Activated CD8-positive, alpha-beta T cell treated with anti-CD3 and anti-CD28 coated beads, Interleukin-2, amount 10 ng/mL, durations not matched to agents 7 days and 5 days (primary cell): Measurements from ENCODE around the gene CPSF4L. TPM values are rescaled to one million over a fixed set of nuclear protein-coding genes. Genes with fewer than 3 reads are reported as not detected.

ENCODE experiments used
- ATAC-seq: fragments of 150-1000 bp; cut with Tn5 transposase; one replicate; pipeline ENCODE4 v1.10.0; 2021; ENCODE audit warnings: moderate library complexity
- CTCF ChIA-PET: fragments of 350-600 bp; sonication (Branson Sonifier 250); formaldehyde crosslinking; loops from one replicate; lab custom pipeline; 2021; ENCODE audit warnings: antibody characterized with exemption; lab: Charles Lee
- POLR2A ChIA-PET: fragments of 350-600 bp; sonication (Branson Sonifier 250); formaldehyde crosslinking; loops from one replicate; lab custom pipeline; 2021; ENCODE audit warnings: antibody characterized with exemption; lab: Charles Lee
- DNase-seq: peaks from one replicate; pipeline ENCODE4 v3.0.0-alpha.2; 2020
- H3K27ac Mint-ChIP-seq: one replicate; pipeline ENCODE4 v1.8.0; 2021; ENCODE audit warnings: mild to moderate bottlenecking, mixed read lengths
- H3K27me3 Mint-ChIP-seq: one replicate; pipeline ENCODE4 v1.8.0; 2021; ENCODE audit warnings: low read depth, mixed read lengths
- H3K36me3 Mint-ChIP-seq: one replicate; pipeline ENCODE4 v1.8.0; 2021; ENCODE audit warnings: low read depth, mixed read lengths
- H3K4me1 Mint-ChIP-seq: one replicate; pipeline ENCODE4 v1.8.0; 2021; ENCODE audit warnings: low read depth, mixed read lengths
- H3K4me3 Mint-ChIP-seq: one replicate; pipeline ENCODE4 v1.8.0; 2021; ENCODE audit warnings: mild to moderate bottlenecking, mixed read lengths
- H3K9me3 Mint-ChIP-seq: one replicate; pipeline ENCODE4 v1.8.0; 2022; ENCODE audit warnings: mixed read lengths; ENCODE audit not compliant: insufficient read depth
- total RNA-seq, 2 experiments: library from RNA; stranded (reverse); gene quantifications; one replicate each; pipeline ENCODE4 v1.2.3, GENCODE V29; 2021

Gene CPSF4L
- total RNA-seq, 2 experiments from 2014 or later: not detected

DNA sequence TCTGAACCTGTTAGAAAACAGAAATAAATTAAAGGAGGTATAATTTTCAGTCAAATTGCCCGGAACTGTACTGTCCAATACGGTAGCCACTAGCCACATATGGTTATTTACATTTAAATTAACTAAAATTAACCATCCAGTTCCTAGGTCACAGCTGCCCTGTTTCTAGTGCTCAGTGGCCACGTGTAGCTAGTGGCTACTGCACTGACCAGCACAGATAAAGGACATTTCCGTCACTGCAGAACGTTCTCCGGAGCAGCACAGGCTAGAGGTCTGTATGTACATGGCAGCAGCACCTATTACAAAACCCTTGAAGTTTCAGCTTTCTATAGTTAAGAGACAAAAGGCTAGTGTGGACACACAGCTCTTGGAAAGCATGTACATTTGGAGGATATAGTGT, 33.7 kb downstream of the CPSF4L start:
- Mint-ChIP-seq H3K4me1 (peaks cover 62% of the 10 kb centered on the region), H3K4me3 (no peak overlapping the region), H3K27ac (no peak overlapping the region), H3K27me3 (no peaks in the 10 kb centered on the region), H3K9me3 (no peaks in the 10 kb centered on the region), H3K36me3 (peaks cover 25% of the 10 kb centered on the region)
- CTCF ChIA-PET: interaction anchor here (0.7 to 4.0 kb wide), 9 partner anchors 10 to 671 kb away, joined by 3 to 30 read pairs (median 5); no protein-coding TSS in a partner anchor
- DNase-seq: no peak
- POLR2A ChIA-PET: interaction anchor here (0.9 to 2.8 kb wide), 3 partner anchors 16 to 35 kb away, joined by 3 to 9 read pairs (median 5); partner anchors contain the start of gene COG1
- ATAC-seq: no peak

GRCh38 chr17:73227379-73227778, 34.3 kb downstream of the CPSF4L start:
- peak overlapping the region; percentile 51 for H3K27ac Mint-ChIP-seq
- no peaks in the 10 kb centered on the region for H3K27me3 Mint-ChIP-seq
- H3K4me1 Mint-ChIP-seq: peaks cover 62% of the 10 kb centered on the region
- ChIA-PET POLR2A (interaction anchor here (0.9 to 2.8 kb wide), 3 partner anchors 15 to 34 kb away, joined by 3 to 9 read pairs (median 5); partner anchors contain the start of gene COG1), CTCF (interaction anchor here (0.6 to 4.0 kb wide), 11 partner anchors 11 to 502 kb away, joined by 3 to 30 read pairs (median 4); no protein-coding TSS in a partner anchor)
- DNase-seq (no peak), ATAC-seq (no peak)
- H3K4me3 Mint-ChIP-seq: peak overlapping the region; percentile 51
- no peaks in the 10 kb centered on the region for H3K9me3 Mint-ChIP-seq
- peaks cover 27% of the 10 kb centered on the region for H3K36me3 Mint-ChIP-seq

DNA sequence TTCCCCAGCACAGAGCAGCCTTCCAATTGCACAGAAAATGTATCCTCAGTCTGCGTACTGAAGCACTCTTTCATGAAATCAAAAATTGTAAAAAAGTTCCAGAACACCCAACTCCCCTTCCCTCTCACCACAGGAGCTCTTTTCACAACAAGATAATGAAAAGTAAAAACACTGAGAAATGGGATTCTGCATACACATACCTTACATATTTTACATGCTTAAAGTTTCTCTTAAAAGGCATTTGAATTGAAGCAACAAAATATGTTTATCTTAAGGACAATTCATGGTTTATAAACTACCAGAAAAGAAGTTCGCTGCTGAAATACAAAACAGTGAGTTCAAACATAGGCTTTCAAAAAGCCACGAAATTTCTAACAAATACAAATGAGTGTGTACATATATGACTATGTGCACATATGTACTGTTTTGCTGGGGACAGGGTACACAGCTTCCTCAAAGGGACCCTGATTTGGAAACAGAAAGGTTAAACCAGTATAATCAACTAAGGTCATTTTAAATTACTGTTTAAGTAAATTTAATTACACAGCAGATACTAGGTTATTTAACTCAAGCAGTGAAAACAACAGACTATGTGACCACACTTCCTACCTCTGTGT, 35.0 kb downstream of the CPSF4L start:
- no peak for DNase-seq
- H3K27me3 Mint-ChIP-seq: no peaks in the 10 kb centered on the region

GRCh38 chr17:73224663-73225305, 36.9 kb downstream of the CPSF4L start:
- Mint-ChIP-seq H3K4me1 (peaks cover 48% of the 10 kb centered on the region), H3K27me3 (no peaks in the 10 kb centered on the region), H3K36me3 (peaks cover 25% of the 10 kb centered on the region), H3K4me3 (no peak overlapping the region), H3K27ac (no peak overlapping the region), H3K9me3 (no peaks in the 10 kb centered on the region)
- no peak for ATAC-seq
- CTCF ChIA-PET: interaction anchor here (4.0 kb wide), 1 partner anchor 9 kb away, joined by 30 read pairs; no protein-coding TSS in a partner anchor
- no peak for DNase-seq
- POLR2A ChIA-PET: no interaction called here

More for the DNA sequence above, 35.0 kb downstream of the CPSF4L start:
- Mint-ChIP-seq H3K4me3 (peak overlapping the region; percentile 51), H3K36me3 (peaks cover 27% of the 10 kb centered on the region), H3K4me1 (peaks cover 65% of the 10 kb centered on the region), H3K27ac (peak overlapping the region; percentile 17), H3K9me3 (no peaks in the 10 kb centered on the region)
- ATAC-seq: no peak
- POLR2A ChIA-PET: interaction anchor here (0.9 to 2.8 kb wide), 3 partner anchors 15 to 34 kb away, joined by 3 to 9 read pairs (median 5); partner anchors contain the start of gene COG1
- CTCF ChIA-PET: interaction anchor here (0.6 to 4.0 kb wide), 9 partner anchors 11 to 501 kb away, joined by 3 to 30 read pairs (median 4); no protein-coding TSS in a partner anchor

GRCh38 chr17:73224237-73224636, 37.4 kb downstream of the CPSF4L start:
- H3K4me1 Mint-ChIP-seq: peaks cover 46% of the 10 kb centered on the region

DNA sequence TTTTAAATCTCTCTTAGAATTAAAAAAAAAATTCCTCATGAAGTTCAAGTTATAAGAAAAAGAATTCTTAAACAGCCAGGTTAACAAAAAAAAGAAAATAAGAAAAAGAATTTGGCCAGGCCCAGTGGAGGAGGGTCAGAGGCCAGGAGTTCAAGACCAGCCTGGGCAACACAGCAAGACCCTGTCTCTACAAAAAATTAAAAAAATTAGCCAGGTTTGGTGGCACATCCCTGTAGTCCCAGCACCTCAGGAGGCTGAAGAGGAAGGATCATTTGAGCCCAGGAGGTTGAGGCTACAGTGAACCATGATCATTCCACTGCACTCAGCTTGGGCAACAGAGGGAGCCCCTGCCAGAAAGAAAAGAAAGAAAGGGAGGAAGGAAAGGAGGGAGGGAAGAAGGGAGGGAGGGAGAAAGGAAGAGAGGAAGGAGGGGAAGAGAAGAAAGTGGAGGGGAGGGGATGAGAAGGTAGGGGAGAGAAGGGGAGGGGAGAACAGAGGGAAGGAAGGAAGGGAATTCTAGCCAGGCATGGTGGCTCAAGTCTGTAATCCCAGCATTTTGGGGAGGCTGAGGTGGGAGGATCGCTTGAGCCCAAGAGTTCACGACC, 38.0 kb downstream of the CPSF4L start:
- ChIA-PET CTCF (interaction anchor here (0.9 to 1.5 kb wide), 2 partner anchors 12 to 20 kb away, joined by 3 to 5 read pairs; no protein-coding TSS in a partner anchor), POLR2A (interaction anchor here (1.2 kb wide), 1 partner anchor 9 kb away, joined by 3 read pairs; a partner anchor contains a TSS)
- ATAC-seq (no peak), DNase-seq (no peak)
- Mint-ChIP-seq H3K4me3 (no peak overlapping the region), H3K4me1 (peaks cover 41% of the 10 kb centered on the region), H3K36me3 (peaks cover 21% of the 10 kb centered on the region), H3K27ac (no peak overlapping the region), H3K27me3 (no peaks in the 10 kb centered on the region), H3K9me3 (no peaks in the 10 kb centered on the region)

More at GRCh38 chr17:73224237-73224636, 37.4 kb downstream of the CPSF4L start:
- DNase-seq (no peak), ATAC-seq (no peak)
- CTCF ChIA-PET: interaction anchor here (1.5 kb wide), 1 partner anchor 12 kb away, joined by 5 read pairs; no protein-coding TSS in a partner anchor
- no peaks in the 10 kb centered on the region for H3K27me3 Mint-ChIP-seq
- no peak overlapping the region for H3K4me3 Mint-ChIP-seq
- H3K9me3 Mint-ChIP-seq: no peaks in the 10 kb centered on the region
- POLR2A ChIA-PET: no interaction called here
- H3K27ac Mint-ChIP-seq: no peak overlapping the region
- H3K36me3 Mint-ChIP-seq: peaks cover 23% of the 10 kb centered on the region

- Mint-ChIP-seq H3K4me1 (peaks cover 27% of the 10 kb centered on the region), H3K36me3 (peaks cover 32% of the 10 kb centered on the region), H3K4me3 (no peak overlapping the region), H3K27me3 (no peaks in the 10 kb centered on the region), H3K27ac (no peak overlapping the region), H3K9me3 (no peaks in the 10 kb centered on the region)
- ChIA-PET CTCF (interaction anchor here (1.1 to 4.7 kb wide), 6 partner anchors 12 to 488 kb away, joined by 5 to 30 read pairs (median 8); a partner anchor contains a TSS), POLR2A (no interaction called here)
- no peak for ATAC-seq
- no peak for DNase-seq
Observed at GRCh38 chr17:73215447-73215846, 46.2 kb downstream of the CPSF4L start.

DNA sequence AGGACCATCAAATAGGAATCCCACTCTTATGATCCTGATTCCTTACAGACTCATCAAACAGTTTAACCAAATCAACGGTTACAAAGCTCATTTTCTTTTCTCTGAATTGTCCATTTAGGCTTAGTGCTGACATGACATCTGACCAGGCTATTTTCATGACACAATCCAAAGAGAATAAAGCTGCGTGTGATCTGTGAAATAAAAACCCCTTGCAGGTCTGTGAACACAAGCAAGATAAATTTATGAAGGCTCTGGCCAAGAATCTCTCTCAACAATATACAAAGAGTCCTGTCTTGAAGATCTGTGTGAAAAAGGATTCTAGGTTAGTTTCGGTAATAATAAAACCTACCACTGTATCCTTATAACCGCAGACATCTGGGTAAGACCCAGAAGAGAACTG, 46.8 kb downstream of the CPSF4L start:
- ChIA-PET POLR2A (interaction anchor here (1.3 kb wide), 1 partner anchor 18 kb away, joined by 4 read pairs; no protein-coding TSS in a partner anchor), CTCF (interaction anchor here (1.1 to 4.7 kb wide), 6 partner anchors 12 to 23 kb away, joined by 6 to 30 read pairs (median 8); a partner anchor contains a TSS)
- H3K27me3 Mint-ChIP-seq: no peaks in the 10 kb centered on the region
- ATAC-seq (no peak), DNase-seq (no peak)
- no peak overlapping the region for H3K4me3 Mint-ChIP-seq
- H3K27ac Mint-ChIP-seq: no peak overlapping the region
- H3K4me1 Mint-ChIP-seq: peaks cover 31% of the 10 kb centered on the region
- H3K36me3 Mint-ChIP-seq: peaks cover 35% of the 10 kb centered on the region
- H3K9me3 Mint-ChIP-seq: no peaks in the 10 kb centered on the region

DNA sequence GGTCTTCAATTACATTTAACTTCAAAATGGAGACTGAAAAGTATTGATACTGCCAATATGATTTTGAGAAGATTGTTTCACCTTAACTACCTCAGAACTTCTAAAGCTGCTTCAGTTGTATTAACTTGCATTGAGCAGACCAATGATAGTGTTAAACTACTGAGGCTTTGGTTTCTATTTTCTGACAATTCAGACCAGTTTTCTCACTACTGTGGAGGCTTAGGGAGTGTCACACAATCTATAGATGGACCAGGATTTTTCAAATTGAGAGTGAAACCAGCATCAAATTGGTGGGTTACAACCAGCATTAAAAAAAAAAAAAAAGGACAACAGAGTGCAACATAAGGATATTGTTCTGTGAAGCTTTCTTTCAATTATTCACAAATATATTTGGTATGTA, 47.7 kb downstream of the CPSF4L start:
- Mint-ChIP-seq H3K27ac (no peak overlapping the region), H3K36me3 (peaks cover 39% of the 10 kb centered on the region), H3K27me3 (no peaks in the 10 kb centered on the region), H3K9me3 (no peaks in the 10 kb centered on the region), H3K4me3 (no peak overlapping the region), H3K4me1 (peaks cover 31% of the 10 kb centered on the region)
- CTCF ChIA-PET: interaction anchor here (1.7 to 4.7 kb wide), 4 partner anchors 13 to 22 kb away, joined by 6 to 30 read pairs (median 8); a partner anchor contains a TSS
- ATAC-seq (no peak), DNase-seq (no peak)
- POLR2A ChIA-PET: interaction anchor here (0.8 to 1.8 kb wide), 3 partner anchors 18 to 20 kb away, joined by 4 to 5 read pairs (median 4); a partner anchor contains a TSS

GRCh38 chr17:73211745-73212144, 49.9 kb downstream of the CPSF4L start:
- Mint-ChIP-seq H3K36me3 (peaks cover 51% of the 10 kb centered on the region), H3K4me3 (peak overlapping the region; percentile 50), H3K4me1 (peaks cover 31% of the 10 kb centered on the region), H3K27ac (peak overlapping the region; percentile 75), H3K9me3 (no peaks in the 10 kb centered on the region), H3K27me3 (no peaks in the 10 kb centered on the region)
- ChIA-PET POLR2A (interaction anchor here (0.6 to 1.0 kb wide), 3 partner anchors 16 to 20 kb away, joined by 4 to 5 read pairs (median 5); a partner anchor contains a TSS), CTCF (interaction anchor here (1.0 to 3.0 kb wide), 2 partner anchors 12 to 20 kb away, joined by 5 to 9 read pairs; a partner anchor contains a TSS)
- ATAC-seq (peak; percentile 79), DNase-seq (peak; percentile 69)
